ENCODE measurements around the gene SNTN. TPM values are rescaled to one million over a fixed set of nuclear protein-coding genes. Genes with fewer than 3 reads are reported as not detected.
"Not testable (repeated sequence)": the region's sequence is repeated elsewhere in the genome, so short reads cannot be mapped to it uniquely, and the experiment has no call there.

SNTN gene
- total RNA-seq, 1 donor, result not detected

DNA sequence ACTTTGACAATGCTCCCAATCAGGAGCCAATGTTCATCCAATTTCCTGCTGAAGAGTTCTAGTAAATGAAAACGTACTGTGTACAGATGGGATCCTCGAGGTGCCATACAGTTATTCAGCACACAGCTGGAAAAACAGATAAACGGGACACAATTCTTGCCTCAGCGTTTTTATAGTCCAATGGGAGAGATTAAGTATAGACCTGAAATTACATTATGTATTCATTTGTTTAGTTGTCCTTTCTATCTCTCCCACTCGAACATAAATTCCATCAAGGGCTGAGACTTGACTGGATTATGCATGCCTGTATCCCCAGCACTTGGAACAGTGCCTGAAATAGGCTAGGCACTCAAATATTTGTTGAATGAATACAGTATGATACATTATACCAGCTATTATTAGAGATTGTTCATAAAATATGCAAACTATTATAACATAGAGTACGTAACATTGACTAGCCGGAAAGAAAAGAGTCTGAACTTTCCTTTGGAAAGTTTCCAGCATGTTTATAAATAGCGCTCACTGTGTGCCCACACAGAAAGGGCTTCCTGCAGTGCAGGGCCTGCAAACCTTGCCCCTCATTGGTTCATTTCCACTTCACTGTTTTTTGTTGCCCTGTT is 27.4 kb upstream of the SNTN start:
- H3K4me3 ChIP-seq (ENCODE audit: low read depth, low read length), result no peak overlapping the region
- DNase-seq (ENCODE audit: low read depth), result peak; percentile 95
- TF ChIP-seq, protein P1, sequence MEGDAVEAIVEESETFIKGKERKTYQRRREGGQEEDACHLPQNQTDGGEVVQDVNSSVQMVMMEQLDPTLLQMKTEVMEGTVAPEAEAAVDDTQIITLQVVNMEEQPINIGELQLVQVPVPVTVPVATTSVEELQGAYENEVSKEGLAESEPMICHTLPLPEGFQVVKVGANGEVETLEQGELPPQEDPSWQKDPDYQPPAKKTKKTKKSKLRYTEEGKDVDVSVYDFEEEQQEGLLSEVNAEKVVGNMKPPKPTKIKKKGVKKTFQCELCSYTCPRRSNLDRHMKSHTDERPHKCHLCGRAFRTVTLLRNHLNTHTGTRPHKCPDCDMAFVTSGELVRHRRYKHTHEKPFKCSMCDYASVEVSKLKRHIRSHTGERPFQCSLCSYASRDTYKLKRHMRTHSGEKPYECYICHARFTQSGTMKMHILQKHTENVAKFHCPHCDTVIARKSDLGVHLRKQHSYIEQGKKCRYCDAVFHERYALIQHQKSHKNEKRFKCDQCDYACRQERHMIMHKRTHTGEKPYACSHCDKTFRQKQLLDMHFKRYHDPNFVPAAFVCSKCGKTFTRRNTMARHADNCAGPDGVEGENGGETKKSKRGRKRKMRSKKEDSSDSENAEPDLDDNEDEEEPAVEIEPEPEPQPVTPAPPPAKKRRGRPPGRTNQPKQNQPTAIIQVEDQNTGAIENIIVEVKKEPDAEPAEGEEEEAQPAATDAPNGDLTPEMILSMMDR (IDR thresholded peaks at IDR 0.05; ENCODE audit: insufficient read depth, low read length), result no peak

DNA sequence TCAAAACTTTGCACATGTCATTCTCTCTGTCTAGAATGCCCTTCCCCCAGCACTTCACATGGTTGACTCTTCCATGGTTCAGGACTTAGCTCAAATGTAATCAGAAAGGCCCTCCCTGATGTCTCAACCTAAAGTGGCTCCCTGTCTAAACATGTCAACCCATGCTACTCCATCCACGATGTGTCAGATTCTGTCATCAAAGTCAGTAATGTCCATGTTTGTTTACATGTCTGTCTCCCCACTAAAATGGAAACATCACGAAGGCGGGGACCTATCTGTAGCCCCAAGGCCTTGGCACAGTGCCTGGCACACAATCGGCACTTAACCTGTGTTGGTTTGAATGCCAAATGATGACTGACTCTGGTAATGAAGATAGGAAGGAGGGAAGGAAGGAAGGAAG is 20.8 kb upstream of the SNTN start:
- no peak for DNase-seq (ENCODE audit: low read depth)
- H3K4me3 ChIP-seq (ENCODE audit: low read depth, low read length), result no peak overlapping the region
- TF ChIP-seq, protein P1 (IDR thresholded peaks at IDR 0.05; ENCODE audit: insufficient read depth, low read length), result no peak

DNA sequence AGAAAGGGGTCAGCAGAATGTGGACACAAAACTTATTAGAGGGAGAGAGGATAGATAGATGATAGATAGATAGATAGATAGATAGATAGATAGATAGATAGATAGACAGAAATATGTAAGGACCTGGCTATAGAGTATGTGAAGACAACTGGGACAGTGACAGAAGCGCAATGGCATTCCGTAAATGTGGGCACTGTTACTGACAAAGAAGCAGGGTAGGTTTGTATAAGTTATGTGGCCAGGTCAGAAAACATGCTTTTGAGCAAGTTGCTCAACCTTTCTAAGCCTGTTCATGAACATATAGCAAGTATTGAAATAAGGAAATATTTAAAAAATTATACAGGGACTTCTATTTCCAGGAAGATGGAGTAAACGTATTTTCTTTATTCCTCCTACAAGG is 17.3 kb upstream of the SNTN start:
- no peak overlapping the region for H3K4me3 ChIP-seq (ENCODE audit: low read depth, low read length)
- no peak for DNase-seq (ENCODE audit: low read depth)
- TF ChIP-seq, protein P1 (IDR thresholded peaks at IDR 0.05; ENCODE audit: insufficient read depth, low read length), result no peak

DNA sequence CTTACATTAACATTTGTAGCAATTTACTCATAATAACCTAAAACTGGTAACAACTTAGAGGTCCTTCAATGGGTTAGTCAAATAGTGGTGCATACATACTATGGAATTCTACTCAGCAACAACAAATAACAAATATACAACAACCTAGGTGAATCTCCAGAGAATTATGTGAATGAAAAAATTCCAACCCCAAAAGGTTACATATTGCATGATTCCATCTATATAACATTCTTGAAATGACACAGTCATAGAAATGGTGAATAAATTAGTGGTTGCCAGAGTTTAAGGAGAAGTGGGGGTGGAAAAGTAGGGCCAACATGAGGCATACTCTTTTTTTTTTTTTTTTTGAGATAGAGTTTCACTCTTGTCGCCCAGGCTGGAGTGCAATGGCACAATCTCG is 12.7 kb upstream of the SNTN start:
- TF ChIP-seq, protein P1 (IDR thresholded peaks at IDR 0.05; ENCODE audit: insufficient read depth, low read length), result no peak
- DNase-seq (ENCODE audit: low read depth), result no peak
- no peak overlapping the region for H3K4me3 ChIP-seq (ENCODE audit: low read depth, low read length)

DNA sequence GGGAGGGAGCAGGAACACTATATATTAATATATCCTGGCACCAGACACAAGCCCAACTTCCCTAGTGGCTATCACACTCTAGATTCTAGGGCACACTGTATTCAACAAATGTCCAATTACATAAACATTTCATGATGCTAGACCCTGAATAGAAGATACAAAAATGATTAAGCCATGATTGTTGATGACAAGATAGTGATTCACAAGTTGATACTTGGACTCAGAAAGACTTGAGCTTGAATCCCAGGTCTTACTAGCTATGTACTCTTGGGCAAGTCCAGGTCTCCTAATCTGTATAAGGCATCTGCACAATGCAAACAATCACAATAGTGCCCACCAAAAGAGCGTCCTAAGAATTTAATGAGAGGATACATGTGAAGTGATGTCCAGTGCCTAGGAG is 10.0 kb upstream of the SNTN start:
- no peak for DNase-seq (ENCODE audit: low read depth)
- no peak overlapping the region for H3K4me3 ChIP-seq (ENCODE audit: low read depth, low read length)

DNA sequence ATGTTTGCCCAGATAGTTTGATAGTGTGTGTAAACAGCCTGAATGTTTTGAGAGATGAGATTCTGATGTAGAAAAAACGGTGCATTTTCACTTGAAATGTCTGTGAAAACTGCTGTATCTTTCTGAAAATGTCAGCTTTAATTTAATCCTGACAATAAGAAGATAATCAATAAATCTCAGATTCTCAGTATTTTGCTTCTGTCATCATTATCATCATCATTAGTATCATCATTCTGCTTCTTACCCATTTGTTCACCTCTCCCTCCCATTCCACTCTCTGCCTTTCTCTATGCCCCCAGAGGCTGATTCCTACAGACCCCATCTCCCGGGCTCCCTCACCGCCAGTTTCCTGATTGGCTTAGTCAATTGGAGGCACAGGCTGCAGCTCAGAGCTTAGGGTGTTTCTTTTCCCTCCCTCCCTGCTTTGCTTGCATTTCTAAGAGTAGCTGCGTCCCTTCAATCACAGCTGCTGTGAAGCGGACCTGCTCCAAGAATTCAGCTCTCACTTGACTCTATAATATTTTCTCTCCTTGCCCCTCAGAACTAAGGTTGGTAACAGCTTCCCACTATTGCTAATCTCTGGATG is 8.2 kb upstream of the SNTN start:
- TF ChIP-seq, protein P1 (IDR thresholded peaks at IDR 0.05; ENCODE audit: insufficient read depth, low read length), result no peak
- H3K4me3 ChIP-seq (ENCODE audit: low read depth, low read length), result no peak overlapping the region
- DNase-seq (ENCODE audit: low read depth), result no peak

More for the DNA sequence above, 10.0 kb upstream of the SNTN start:
- TF ChIP-seq, protein P1 (IDR thresholded peaks at IDR 0.05; ENCODE audit: insufficient read depth, low read length), result no peak

DNA sequence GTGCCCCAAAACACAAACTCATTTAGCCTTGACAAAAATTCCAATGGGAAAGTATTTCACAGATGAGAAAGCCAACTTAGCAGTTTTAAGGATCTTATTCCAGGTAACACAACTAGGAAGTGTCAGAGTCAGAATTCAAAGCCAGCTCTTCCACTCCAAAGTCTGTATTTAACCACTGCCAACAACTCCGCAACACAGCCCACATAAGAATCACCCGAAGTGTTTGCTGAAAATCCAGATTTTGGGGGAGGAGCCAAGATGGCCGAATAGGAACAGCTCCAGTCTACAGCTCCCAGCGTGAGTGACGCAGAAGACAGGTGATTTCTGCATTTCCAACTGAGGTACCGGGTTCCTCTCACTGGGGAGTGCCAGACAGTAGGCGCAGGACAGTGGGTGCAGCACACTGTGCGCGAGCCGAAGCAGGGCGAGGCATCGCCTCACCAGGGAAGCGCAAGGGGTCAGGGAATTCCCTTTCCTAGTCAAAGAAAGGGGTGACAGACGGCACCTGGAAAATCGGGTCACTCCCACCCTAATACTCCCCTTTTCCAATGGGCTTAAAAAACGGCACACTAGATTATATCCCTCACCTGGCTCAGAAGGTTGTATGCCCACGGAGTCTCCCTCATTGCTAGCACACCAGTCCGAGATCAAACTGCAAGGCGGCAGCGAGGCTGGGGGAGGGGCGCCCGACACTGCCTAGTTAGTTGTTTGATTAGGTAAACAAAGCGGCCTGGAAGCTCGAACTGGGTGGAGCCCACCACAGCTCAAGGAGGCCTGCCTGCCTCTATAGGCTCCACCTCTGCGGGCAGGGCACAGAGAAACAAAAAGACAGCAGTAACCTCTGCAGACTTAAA is 7.3 kb upstream of the SNTN start:
- not testable (repeated sequence) for H3K4me3 ChIP-seq (ENCODE audit: low read depth, low read length); DNase-seq (ENCODE audit: low read depth)
